HG03571 (cell line): ENCODE data around the gene CSTPP1.

Source experiments
- ATAC-seq: cut with Tn5 transposase; IDR thresholded peaks from one replicate; pipeline ENCODE4 v1.9.1; 2021; ENCODE audit not compliant: unreplicated experiment

Gene CSTPP1

DNA sequence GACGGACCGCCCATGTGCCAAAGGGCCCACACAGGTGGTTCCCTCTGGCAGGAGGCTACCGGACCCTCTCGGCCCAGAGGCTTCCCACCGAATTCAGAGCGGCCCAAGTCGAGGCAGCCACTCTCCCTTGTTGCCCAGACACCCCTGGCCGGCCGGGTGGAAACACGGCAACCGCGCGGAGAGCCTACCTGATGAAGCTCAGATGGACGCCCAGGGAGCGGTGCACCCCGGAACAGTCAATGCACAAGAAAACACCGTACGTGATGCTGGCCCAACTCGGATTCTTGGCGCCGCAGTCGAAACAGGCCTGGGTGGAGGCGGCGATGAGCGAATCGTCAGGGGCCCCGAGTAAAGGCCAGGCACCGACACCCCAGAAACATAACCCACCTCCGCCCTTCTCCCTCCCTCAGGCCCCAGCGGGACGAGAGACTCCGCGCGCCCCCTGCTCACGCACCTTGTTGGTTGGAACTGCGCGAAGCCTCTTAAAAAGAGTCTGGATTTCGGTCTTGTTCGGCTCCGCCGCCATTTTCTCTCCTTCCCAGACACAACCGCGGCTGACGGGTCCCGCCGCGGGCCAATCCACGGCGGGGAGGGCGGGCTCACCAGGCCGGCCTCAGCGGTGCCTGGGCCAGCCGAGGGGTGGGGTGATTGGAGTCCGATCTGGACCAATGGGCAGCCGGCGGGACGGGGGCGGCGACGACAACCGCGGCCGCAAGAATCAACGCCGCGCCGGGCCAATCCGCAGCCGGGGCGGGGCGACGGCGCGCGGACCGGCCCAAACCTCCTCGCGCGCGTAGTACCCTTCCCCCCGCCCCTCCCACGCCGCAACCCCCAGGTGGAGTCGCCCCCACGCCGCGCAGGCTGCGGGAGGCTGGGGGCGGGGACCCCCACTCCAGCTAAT is 240.0 kb downstream of the CSTPP1 start, which contains the start of gene ARFGAP2:
ARFGAP2 (minus strand) TSS at position 552 of the 901 bp plus-strand sequence; CDS start at position 526, 26 bp downstream.
- peak; percentile 79 for ATAC-seq

DNA sequence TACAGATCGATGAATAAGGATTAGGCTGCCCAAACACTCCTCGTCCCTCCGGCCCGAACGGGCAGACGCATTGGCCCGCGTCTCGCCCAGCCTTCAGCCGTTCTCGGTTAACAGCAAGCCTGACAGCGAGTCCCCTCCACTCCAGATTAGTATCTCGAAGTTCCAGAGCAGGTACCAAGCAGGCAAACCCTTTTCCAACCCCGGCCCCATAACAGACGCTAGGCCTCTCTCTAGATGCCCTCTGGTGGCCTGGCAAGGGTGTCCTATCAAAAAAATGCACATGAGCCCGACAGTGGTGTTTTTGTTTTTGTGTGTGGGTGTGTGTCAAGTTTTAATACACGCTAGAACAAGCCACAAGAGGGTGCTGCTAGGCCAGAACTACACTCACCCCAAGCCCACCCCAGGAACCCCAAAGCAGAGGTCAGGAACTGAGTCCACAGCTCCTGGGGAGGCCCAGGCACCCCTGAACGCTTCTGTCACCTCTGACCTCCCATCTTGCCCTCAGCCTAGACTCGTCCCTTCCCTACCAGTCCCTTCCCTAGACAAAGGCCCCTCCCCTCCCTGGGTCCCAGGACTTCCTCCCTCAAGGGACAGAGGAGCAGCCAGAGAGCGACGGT is 240.8 kb downstream of the CSTPP1 start:
- ATAC-seq = peak; percentile 42

DNA sequence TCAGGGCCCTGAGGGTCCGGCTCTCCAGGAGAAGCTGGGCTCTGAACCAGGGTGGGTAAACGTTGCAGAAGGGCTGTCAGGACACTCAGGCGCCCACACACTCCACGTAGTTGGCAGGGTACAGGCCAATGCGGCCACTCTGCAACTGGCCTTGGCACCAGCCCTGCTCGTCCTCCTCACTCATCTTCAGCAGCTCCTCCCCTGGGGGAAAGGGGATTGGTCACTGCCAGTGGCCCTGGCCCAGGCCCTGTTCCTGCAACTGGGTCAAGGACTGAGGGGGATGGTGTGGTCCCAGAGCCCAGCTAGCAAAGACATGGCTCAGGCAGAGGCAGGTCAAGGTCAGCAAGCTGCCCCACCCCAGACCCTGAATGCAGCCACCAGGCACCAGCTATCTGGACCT is 241.3 kb downstream of the CSTPP1 start:
- ATAC-seq = no peak

DNA sequence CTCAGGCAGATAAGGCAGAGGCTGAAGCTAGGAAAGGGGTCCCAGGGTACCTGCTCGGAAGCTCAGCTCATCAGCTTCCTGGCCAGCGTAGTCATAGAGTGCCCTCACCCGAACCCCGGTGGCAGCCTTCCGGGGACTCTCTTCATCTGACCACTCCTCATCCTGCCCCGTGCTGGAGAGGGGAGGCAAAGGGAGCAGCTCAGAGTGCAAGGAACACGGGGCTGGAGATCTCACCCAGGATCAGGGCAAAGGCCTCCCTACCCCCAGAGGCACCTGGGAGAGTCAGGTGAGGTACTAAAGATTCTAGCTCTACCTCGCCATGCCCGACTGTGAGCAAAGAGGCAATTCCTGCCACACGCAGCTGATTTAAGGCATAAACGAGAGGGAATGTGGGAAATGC is 241.8 kb downstream of the CSTPP1 start:
- ATAC-seq = no peak

- ATAC-seq = no peak
These were observed 242.4 kb downstream of the CSTPP1 start for GRCh38 chr11:47178737-47179654.

DNA sequence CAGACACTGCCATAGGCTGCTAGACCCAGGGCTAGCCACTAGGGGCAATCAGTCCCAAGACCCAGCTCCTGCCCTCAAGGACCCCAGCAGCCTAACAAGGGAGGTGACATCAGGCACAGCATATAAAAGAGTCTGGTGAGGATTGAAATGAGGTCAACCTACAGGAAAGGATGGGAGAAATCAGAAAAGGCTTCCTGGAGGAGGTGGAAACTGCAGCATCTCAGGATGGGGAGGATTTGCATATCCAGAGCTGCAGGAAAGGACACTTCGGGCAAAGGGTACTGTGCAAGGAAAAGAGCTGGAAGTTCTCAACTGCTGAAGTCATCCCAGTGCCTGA is 243.1 kb downstream of the CSTPP1 start:
- ATAC-seq = no peak

DNA sequence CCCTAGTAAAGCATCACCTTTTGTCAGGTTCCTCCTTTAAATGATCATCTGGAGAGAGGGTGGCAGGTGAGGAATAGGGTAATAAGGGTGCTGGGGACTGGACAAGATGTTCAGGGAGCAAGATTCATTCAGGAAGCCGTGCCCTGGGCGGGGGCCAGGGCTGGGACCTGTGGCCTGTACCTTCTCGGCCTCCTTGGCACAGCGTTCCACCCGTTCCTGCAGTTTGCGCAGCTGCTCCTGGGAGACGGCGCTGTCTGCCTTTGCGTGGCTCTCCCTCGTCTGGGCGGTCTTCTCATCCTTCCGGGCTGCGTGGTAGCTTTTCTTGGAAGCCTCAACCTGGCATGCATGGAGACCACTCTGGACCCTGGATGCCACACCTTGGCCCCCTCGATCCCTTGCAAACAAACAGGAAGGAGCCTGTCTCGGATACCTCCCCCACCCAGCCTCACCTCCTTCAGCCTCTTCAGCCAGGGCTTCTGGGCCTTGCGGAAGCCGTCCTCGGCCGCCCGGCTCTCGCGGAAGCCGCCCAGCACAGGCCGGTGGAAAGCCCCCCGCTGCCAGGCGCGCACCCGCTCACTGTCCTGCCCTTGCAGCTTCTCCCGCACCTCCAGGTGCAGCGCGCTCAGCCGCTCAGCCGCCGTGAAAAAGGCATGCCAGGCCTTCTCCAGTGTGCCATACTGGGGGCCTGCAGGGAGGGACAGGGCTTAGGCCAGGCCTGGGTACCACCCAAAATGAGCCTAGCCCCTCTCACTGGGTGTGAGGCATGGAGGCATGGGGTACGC is 243.6 kb downstream of the CSTPP1 start:
- no peak for ATAC-seq

DNA sequence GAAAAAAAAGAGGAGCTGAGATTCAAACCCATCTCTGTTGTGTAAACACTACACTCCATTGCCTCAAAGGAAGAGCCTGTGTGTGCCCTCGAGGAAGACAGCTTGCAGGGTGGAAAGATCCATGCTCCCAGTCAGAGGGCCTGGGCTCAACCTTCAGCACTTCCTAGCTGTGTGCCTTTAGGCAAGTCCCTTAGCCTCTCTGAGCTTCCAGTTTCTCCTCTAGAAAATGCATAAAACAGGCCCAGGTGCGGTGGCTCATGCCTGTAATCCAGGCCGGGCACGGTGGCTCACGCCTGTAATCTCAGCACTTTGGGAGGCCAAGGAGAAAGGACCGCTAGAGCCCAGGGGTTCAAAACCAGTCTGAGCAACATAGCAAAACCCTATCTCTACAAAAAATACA is 244.7 kb downstream of the CSTPP1 start:
- ATAC-seq = no peak

- no peak for ATAC-seq
These were observed 245.8 kb downstream of the CSTPP1 start for GRCh38 chr11:47182380-47182779.

DNA sequence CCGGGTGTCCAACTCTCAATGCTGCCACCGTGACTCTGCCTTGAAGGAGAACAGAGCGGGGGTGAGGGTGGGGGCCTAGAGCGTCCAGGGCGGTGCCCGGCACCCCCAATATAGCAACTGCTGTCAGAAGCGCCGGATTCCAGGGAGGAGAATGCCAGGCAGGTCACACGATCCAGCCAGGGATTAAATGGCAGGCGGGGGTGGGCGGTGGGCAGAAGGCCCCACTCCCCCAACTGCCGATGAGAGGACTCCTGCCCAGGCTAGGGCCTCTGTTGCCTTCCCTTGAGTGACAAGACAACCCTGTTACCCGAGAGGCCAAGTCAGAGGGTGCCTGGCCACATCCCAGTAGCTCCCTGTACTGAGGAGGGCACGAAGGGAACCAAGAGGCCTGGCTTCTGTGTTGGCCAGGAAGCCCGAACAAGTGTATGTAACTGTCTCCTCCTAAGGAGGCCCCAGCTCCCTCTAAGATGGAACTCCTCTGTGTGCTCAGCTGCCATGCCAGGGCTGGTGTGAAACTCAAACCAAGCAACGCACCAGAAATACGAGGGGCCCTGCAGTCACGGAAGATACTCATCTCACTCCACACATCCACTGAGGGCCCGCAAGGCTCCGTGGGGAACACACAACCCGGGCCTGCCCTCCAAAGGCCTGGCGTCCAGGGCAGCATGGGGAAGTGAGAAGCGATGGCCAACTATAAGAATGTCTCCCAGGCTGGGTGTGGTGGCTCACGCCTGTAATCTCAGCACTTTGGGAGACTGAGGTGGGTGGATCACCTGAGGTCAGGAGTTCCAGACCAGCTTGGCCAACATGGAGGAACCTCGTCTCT is 246.7 kb downstream of the CSTPP1 start:
- ATAC-seq = no peak

- ATAC-seq = no peak
These were observed 247.4 kb downstream of the CSTPP1 start for GRCh38 chr11:47183969-47184368.

GRCh38 chr11:47184711-47185304 is 248.2 kb downstream of the CSTPP1 start:
- ATAC-seq = no peak

GRCh38 chr11:47185305-47186075 is 248.9 kb downstream of the CSTPP1 start:
- no peak for ATAC-seq

DNA sequence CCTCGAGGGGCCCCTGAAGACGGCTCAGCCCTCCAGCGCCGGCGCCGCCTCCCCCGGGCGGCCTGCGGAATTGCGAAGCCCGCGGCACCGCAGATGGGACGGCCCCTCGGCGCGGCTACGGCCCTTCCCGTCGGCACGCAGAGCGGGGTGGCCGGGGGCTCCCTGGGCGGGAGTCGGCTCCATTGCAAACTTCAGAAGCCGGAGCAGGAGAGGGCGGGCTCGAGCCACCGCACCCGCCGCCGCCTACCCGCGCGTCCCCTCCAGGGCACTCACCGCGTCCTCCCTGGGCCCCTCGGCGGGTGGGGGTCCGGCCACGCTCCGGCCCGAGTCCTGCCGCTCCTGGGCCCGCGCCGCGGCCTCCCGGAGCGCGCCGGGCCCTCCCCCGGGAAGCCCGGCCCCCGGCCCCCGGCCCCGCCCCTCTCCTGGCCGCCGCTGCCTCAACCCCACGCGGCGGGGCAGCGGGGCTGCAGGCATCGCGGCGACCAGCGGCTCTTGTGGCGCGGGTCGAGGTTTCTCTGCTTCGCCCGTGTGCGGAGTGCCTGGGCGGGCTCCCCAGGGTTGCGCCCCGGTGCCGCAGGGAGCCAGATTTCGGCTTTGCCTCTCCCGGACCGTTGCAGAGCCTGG is 249.6 kb downstream of the CSTPP1 start, which contains the start of gene PACSIN3:
PACSIN3 (minus strand) TSS at position 359 of the 624 bp plus-strand sequence. CDS start 3,707 bp downstream, outside the sequence.
- no peak for ATAC-seq

DNA sequence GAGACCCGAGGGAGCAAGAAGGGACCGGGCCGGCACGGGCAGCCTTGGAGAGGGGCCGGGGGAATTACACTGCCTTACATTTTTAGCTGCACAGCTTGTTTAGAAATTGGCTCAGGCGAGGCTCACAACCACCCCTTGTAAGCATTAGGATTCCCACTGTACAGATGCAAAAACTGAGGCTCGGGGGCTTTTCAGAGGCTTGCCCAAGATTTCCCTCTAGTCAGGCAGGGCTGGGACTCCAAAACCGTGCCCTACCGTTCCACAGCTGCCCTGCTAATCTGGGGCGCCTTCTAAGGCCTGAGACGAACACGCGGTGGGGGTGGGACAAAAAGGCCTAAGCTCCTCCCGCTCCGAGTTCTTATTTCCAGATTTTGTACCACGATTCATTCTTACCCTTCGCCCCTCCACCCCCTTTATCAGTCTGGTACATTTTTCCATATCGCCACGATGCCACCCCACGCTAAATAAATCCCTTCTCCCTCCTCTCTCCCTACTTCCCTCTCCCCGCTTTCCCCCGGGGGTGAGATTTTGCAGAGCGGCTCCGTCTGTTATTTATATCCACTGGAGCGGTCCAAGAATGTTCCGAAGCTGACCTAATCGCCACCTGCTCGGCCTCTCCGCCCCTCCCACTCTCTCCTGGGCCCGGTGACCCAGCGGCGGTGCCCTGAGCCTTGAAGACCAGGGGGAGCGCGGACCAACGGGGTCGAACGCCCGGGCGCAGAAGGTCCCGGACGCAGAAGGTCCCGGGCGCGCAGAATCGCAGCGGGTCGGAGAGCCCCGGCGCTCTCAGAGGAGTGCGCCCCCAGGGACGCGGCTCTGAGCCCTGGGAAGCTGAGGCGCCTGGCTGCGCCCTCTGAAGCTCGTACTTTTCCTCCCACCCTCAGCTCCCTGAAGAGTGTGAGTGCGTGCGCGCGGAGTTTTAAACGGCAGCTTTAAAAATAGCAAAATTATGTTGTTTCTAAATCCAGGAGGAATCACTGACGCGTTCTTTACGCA is 250.4 kb downstream of the CSTPP1 start:
- no peak for ATAC-seq

DNA sequence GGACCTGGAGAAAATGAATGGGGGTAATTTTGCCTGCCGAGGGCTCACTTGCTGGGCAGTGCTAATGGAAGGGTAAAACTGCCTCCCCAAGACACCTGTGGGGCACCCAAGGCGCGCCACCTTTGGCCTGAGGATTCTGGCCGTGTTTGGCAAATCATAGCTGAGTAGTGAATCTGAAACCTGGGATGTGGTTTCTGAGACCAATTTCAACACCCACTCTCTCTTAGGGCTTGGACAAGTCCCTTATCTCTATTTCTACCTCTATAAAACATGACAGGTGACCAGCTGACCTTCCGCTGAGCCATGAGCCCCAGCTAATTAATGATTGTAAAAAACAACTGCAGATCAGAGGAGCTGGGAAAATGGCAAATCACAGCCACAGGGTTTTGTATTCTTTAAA is 251.2 kb downstream of the CSTPP1 start:
- no peak for ATAC-seq

GRCh38 chr11:47188259-47188658 is 251.7 kb downstream of the CSTPP1 start:
- ATAC-seq = no peak
